Camera-type eye (tissue), 1 donor: ENCODE measurements around the gene PPP4R3B. TPM values are rescaled to one million over a fixed set of nuclear protein-coding genes. Genes with fewer than 3 reads are reported as not detected.

Experiments
- total RNA-seq: library from RNA; depleted of rRNA; stranded (reverse); fragments of >200 nt; gene quantifications from one replicate; pipeline ENCODE4 v1.2.3, GENCODE V29; 2014

The PPP4R3B gene
- total RNA-seq = 121 TPM

GRCh38 chr2:55617175-55618024, at the start of gene PPP4R3B:
Gene PPP4R3B, minus strand, starts transcription at chr2:55617622. Its CDS starts 337 bp downstream, at chr2:55617285.

Other genes with a start within 250 kb of the PPP4R3B start
- gene CCDC88A, start 197.8 kb downstream of the PPP4R3B start, total RNA-seq = 406 TPM
- 29.2 TPM for gene CFAP36, start 97.9 kb downstream of the PPP4R3B start, total RNA-seq
- gene PNPT1, start 76.2 kb upstream of the PPP4R3B start, total RNA-seq = 25.6 TPM